NCI-H1417 (cell line): Measurements from ENCODE around the gene CDH23.

Source experiments
- DNase-seq, 3 experiments: peaks; one replicate each; lab custom pipeline; 2025; lab: John Stamatoyannopoulos, UW

The CDH23 gene

DNA sequence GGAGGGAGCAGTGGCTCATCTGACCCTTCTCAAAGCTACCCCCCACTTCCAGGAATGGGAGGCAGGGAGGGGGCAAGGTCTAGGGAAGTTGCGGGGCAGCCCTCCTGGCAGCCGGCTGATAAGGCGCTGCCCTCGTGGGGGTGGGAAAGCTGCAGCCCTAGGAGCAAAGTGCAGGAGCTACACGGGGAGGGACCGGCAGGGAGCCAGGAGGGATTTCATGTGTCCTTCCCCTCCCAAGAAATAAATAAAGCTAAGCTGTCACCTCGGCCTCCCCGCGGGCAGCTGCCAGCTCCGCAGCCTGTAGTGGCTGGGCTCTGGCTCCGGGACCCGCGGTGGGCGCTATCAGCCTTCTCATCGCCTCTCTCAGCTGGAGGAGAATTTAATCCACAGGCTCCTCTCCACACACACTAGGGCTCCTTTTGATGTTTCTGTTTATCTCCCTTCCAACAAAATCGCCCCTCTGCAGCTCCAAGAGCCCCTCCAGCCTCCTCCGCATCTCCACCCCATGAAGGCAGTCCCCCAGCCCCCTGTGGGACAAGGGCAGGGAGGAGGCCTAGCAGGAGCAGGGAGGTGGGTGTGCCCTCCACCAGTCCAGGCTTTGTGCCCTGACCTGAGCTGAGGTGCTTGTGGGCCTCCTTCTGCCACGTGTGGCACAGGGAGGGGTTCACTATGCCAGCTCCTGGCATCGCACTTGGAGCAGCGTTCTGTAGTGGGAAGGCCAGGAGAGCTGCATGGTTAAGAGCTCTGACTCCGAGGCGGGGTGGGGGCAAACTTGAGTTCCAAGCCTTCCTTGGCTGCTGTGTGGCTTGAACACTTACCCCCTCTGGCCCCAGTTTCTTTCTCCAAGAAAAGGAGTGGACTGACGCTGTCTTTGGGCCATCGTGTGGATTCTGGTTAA is 242.4 kb downstream of the CDH23 start:
- peak in 1 of 3 experiments; percentile 6 for DNase-seq

- DNase-seq: no peak
Measured at GRCh38 chr10:71640607-71641006, 243.9 kb downstream of the CDH23 start.

GRCh38 chr10:71641449-71641848 is 244.7 kb downstream of the CDH23 start:
- DNase-seq: no peak

- no peak for DNase-seq
Measured at GRCh38 chr10:71641986-71642385, 245.3 kb downstream of the CDH23 start.

- no peak for DNase-seq
Measured at GRCh38 chr10:71643904-71644303, 247.2 kb downstream of the CDH23 start.

GRCh38 chr10:71644307-71645180 is 247.8 kb downstream of the CDH23 start:
- no peak for DNase-seq

DNA sequence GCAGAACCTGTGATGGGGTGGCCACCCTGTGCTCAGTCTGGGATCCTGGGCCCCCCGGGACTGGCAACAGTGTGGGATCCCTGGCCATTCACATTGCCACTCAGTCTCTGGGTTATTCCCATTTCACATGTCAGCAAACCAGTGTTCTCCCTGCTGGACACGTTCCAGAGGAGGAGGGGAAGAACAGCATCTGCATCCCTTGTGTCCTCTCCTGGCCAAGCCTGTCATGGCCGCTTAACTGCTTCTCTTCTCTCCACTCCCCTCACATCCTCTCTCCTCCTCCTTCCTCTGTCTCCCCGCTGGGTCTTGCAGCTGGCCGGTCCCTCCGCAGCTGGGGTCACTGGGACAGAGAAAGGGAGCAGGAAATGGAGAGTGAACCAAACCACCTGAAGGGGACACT is 248.5 kb downstream of the CDH23 start:
- no peak for DNase-seq

GRCh38 chr10:71646037-71646436 is 249.3 kb downstream of the CDH23 start:
- no peak for DNase-seq

GRCh38 chr10:71646592-71647292 is 250.0 kb downstream of the CDH23 start:
- no peak for DNase-seq

GRCh38 chr10:71647526-71648253 is 251.0 kb downstream of the CDH23 start:
- peak in 1 of 3 experiments; percentile 60 for DNase-seq

- DNase-seq: peak in 1 of 3 experiments; percentile 9
Measured at GRCh38 chr10:71648254-71648932, 251.7 kb downstream of the CDH23 start.

DNA sequence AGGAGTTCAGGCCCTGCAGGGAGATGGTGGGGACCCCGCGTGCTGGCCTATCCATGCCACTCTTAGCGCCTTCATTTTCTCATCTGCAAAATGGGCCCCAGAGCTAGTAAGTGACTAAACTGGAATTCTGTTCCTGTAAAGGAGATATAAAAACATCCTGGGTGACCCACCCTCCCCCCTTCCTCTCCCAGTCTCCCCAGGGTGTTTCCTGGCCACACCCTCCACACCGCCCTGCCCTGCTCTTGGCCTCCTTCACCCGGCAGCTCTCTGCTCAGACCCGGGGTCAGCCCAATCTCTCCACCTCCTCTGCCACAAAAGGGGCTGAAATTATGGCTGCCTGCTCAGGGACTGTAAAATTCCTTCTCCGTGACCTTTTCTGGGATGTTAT is 252.2 kb downstream of the CDH23 start:
- peak in 1 of 3 experiments; percentile 6 for DNase-seq

DNA sequence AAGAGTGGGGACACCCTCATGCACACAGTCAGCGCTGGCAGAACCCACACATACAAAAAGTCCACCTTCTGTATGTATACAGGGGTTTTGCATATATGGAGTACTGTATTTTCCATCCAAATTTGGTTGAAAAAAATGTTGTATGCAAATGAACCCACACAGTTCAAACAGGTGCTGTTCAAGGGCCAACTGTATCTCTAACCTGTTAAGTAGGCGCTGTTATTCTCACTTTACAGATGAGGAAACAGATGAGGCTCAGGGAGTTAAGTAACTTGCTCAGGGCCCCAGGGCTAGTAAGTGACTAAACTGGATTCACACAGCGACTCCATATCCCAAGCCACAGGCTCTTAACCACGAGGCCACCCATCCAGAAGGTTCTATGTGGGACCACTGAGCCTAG is 252.9 kb downstream of the CDH23 start:
- DNase-seq: peak in 1 of 3 experiments; percentile 4

GRCh38 chr10:71650397-71650796 is 253.7 kb downstream of the CDH23 start:
- DNase-seq: no peak

DNA sequence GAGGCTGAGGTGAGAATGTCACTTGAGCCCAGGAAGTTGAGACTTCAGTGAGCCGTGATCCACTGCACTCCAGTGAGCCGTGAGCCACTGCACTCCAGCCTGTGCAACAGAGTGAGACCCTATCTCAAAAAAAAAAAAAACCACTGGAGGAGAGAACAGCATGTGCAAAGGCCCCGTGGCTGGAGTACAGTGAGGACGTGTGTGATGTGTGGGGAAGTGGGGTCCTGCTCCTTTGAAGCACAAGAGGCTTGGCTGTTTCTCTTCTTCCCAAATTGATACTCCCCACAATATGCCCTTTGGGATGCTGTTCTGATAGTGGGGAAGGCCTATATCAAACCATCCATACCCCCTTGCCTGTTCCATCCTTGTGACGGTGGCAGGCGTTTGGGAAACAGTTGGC is 254.7 kb downstream of the CDH23 start:
- DNase-seq: no peak

GRCh38 chr10:71651928-71652327 is 255.2 kb downstream of the CDH23 start:
- no peak for DNase-seq

- no peak for DNase-seq
Measured at GRCh38 chr10:71653044-71653443, 256.3 kb downstream of the CDH23 start.

DNA sequence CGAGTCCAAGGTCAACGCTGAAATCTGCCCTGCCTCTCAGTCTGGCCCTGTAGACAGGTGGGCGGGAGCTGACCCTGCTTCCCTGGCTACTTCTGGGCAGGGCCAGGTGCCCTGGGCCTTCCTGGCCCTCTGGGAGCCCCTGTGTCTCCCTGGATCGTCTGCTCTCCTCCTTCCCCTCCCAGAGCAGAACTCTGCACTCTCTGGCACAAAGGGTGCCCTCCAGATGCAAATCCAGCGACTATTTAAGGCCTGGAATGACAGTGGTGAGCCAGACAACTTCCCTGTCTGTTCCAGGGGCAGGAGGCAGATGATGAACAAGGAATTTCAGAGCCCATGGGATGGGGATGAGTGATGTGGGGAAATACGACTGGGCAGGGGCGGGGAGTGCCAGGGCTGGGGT is 259.5 kb downstream of the CDH23 start:
- no peak for DNase-seq

- DNase-seq: peak in 1 of 3 experiments; percentile 4
Measured at GRCh38 chr10:71657604-71658466, 261.1 kb downstream of the CDH23 start.

GRCh38 chr10:71658467-71658745 is 261.7 kb downstream of the CDH23 start:
- DNase-seq: no peak
